Keratinocyte (primary cell): Measurements from ENCODE around the gene ARL13A.

Source experiments
- EZH2 ChIP-seq: IDR thresholded peaks from one replicate; pipeline ENCODE4 v1.6.1; 2012; ENCODE audit warnings: inconsistent platforms, mild to moderate bottlenecking, low read length, moderate library complexity
- TF ChIP-seq, protein P1 (sequence below), 3 experiments: IDR thresholded peaks in 1 of 3; conservative IDR thresholded peaks in 1 of 3; optimal IDR thresholded peaks in 1 of 3; 2 replicates in 2 of 3; 3 replicates in 1 of 3; pipeline versions ENCODE3 to v1.5.1; 2011; ENCODE audit warnings: low read length in 3 of 3, mild to moderate bottlenecking in 3 of 3, moderate library complexity in 2 of 3, control low read depth in 1 of 3, inconsistent platforms in 1 of 3; ENCODE audit not compliant: insufficient read depth in 2 of 3; ENCODE audit errors: extremely low read depth in 1 of 3

DNA sequence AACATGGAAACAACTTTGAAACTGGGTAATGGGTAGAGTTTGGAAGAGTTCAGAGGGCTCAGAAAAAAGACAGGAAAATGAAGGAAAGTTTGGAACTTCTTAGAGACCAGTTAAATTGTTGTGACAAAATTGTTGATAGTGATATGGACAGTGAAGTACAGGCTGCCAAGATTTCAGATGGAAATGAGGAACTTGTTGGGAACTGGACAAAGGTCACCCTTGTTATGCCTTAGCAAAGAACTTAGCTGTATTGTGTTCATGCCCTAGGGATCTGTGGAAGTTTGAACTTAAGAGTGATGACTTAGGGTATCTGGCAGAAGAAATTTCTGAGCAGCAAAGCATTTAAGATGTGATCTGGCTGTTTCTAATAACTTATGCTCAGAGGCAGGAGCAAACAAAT, 5.1 kb upstream of the ARL13A start:
- TF ChIP-seq, protein P1, sequence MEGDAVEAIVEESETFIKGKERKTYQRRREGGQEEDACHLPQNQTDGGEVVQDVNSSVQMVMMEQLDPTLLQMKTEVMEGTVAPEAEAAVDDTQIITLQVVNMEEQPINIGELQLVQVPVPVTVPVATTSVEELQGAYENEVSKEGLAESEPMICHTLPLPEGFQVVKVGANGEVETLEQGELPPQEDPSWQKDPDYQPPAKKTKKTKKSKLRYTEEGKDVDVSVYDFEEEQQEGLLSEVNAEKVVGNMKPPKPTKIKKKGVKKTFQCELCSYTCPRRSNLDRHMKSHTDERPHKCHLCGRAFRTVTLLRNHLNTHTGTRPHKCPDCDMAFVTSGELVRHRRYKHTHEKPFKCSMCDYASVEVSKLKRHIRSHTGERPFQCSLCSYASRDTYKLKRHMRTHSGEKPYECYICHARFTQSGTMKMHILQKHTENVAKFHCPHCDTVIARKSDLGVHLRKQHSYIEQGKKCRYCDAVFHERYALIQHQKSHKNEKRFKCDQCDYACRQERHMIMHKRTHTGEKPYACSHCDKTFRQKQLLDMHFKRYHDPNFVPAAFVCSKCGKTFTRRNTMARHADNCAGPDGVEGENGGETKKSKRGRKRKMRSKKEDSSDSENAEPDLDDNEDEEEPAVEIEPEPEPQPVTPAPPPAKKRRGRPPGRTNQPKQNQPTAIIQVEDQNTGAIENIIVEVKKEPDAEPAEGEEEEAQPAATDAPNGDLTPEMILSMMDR (optimal IDR thresholded peaks at IDR 0.05 in 1 of 3, IDR thresholded peaks at IDR 0.05 in 1 of 3, conservative IDR thresholded peaks at IDR 0.05 in 1 of 3; ENCODE audit: extremely low read depth in 1 of 3, insufficient read depth in 2 of 3, low read length in 3 of 3), result no peak
- no peak for TF ChIP-seq EZH2
